Left ventricle myocardium inferior (tissue), 1 donor: ENCODE results near the gene AHNAK. TPM values are rescaled to one million over a fixed set of nuclear protein-coding genes. Genes with fewer than 3 reads are reported as not detected.

Source experiments
- DNase-seq: peaks from one replicate; pipeline ENCODE4 v3.0.0-alpha.2; 2020
- H3K27ac ChIP-seq: fragments of 200-600 bp; replicated peaks from 2 replicates; pipeline ENCODE4 v1.8.0; 2021
- H3K27me3 ChIP-seq: fragments of 200-600 bp; 2 replicates; pipeline ENCODE4 v1.8.0; 2021; ENCODE audit warnings: low read depth
- H3K36me3 ChIP-seq: fragments of 200-600 bp; 2 replicates; pipeline ENCODE4 v1.8.0; 2021
- H3K4me1 ChIP-seq: fragments of 200-600 bp; 2 replicates; pipeline ENCODE4 v1.8.0; 2021
- H3K4me3 ChIP-seq: fragments of 200-600 bp; 2 replicates; pipeline ENCODE4 v1.8.0; 2021; ENCODE audit warnings: mild to moderate bottlenecking, moderate library complexity
- H3K9me3 ChIP-seq: fragments of 200-600 bp; replicated peaks from 2 replicates; pipeline ENCODE4 v1.8.0; 2021
- intact Hi-C: fragments of 100-400 bp; cut with micrococcal nuclease; formaldehyde crosslinking; loops from one replicate; pipeline ENCODE4 v1.11.0; 2022
- total RNA-seq: library from RNA; stranded (reverse); fragmentation: NEBNext Ultra II Directional; extraction: Animal tissue kit (Norgen Biotek cat#: 25700); gene quantifications from one replicate; pipeline ENCODE4 v1.2.1, GENCODE V29; 2021
- TF ChIP-seq, protein P1 (sequence below): fragments of 200-600 bp; IDR thresholded peaks from 2 replicates; pipeline ENCODE4 v1.8.0; 2021; ENCODE audit warnings: antibody characterized with exemption, mild to moderate bottlenecking, borderline replicate concordance
- donor health status: DM: no; HTN: yes; CAD: no; lungs with severe emphysema.

Gene AHNAK
- total RNA-seq, 1 donor from 2014 or later = 290 TPM

DNA sequence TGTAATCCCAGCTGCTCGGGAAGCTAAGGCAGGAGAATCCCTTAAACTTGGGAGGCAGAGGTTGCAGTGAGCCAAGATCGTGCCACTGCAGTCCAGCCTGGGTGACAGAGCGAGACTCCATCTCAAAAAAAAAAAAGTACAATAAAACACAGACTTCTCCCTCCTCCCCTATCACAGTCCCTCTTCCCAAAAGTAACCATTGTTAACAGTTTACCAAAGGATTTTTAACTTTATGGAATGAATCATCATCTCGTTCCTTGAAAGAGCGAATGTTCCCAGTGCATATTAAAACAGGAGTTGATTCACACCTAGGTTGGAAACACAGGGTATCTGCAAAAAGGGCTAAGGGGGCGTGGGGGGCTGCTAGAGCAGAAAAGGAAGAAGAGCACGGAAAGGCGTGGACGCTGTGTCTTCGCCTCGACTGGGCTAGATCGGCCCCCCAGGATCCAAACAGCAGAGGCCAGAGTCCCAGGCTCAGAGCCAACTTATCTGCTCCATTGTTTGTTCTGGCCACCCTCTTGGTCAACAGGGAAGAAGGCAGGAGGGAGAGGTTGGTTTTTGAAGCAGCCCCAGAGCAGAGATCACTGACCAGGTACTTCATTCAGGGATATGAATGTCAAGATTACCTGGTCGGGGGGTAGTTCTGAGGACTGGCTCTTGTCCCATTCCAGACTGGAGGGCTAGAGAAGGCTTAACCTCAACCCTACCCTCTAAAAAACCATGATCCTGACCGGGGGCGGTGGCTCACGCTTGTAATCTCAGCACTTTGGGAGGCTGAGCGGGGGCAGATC, 2.1 kb upstream of the AHNAK start:
- intact Hi-C loops = loop anchor here (10.0 kb wide), 2 partner anchors 124 to 154 kb away; no protein-coding TSS in a partner anchor
- peaks cover 98% of the 10 kb centered on the region for H3K4me1 ChIP-seq
- TF ChIP-seq, protein P1, sequence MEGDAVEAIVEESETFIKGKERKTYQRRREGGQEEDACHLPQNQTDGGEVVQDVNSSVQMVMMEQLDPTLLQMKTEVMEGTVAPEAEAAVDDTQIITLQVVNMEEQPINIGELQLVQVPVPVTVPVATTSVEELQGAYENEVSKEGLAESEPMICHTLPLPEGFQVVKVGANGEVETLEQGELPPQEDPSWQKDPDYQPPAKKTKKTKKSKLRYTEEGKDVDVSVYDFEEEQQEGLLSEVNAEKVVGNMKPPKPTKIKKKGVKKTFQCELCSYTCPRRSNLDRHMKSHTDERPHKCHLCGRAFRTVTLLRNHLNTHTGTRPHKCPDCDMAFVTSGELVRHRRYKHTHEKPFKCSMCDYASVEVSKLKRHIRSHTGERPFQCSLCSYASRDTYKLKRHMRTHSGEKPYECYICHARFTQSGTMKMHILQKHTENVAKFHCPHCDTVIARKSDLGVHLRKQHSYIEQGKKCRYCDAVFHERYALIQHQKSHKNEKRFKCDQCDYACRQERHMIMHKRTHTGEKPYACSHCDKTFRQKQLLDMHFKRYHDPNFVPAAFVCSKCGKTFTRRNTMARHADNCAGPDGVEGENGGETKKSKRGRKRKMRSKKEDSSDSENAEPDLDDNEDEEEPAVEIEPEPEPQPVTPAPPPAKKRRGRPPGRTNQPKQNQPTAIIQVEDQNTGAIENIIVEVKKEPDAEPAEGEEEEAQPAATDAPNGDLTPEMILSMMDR = no peak

DNA sequence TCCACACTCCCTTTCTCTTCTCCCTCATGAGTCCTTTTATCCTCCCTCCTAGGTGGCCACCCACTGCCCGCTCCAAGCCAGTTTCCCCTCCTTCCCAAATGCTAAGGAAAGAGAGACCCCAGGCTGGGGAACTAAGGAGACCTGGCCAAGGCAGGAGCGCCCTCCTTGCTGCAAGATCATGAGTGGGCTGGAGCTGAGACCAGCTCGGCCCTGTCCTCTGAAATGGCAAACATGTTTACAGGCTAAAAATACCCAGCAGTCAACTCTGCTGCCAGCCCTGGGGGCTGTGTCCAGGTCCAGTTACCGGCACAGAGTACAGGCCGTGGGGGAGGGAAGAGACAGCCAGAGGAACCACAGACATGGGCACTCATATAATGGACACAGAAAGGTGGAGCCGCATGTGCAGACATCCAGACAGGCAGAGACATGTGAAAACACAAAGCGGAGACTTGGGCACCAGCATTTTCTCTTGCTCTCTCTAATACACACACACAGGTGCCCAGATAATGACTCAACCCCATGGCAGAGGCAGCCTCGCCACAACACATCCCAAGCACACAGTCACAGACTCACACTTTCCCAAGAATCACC, 1.2 kb upstream of the AHNAK start:
- peak overlapping the region; percentile 100 for H3K4me3 ChIP-seq
- no peaks in the 10 kb centered on the region for H3K9me3 ChIP-seq
- peak; percentile 55 for DNase-seq
- H3K27me3 ChIP-seq = no peaks in the 10 kb centered on the region
- peak overlapping the region; percentile 100 for H3K27ac ChIP-seq
- peaks cover 98% of the 10 kb centered on the region for H3K4me1 ChIP-seq
- TF ChIP-seq, protein P1 = no peak
- intact Hi-C loops = loop anchor here (10.0 kb wide), 2 partner anchors 123 to 153 kb away; no protein-coding TSS in a partner anchor
- no peaks in the 10 kb centered on the region for H3K36me3 ChIP-seq

More for the DNA sequence above, 2.1 kb upstream of the AHNAK start:
- H3K27ac ChIP-seq = peak overlapping the region; percentile 100
- DNase-seq = peak; percentile 29
- H3K27me3 ChIP-seq = no peaks in the 10 kb centered on the region
- no peaks in the 10 kb centered on the region for H3K36me3 ChIP-seq
- peak overlapping the region; percentile 11 for H3K4me3 ChIP-seq
- H3K9me3 ChIP-seq = no peaks in the 10 kb centered on the region

DNA sequence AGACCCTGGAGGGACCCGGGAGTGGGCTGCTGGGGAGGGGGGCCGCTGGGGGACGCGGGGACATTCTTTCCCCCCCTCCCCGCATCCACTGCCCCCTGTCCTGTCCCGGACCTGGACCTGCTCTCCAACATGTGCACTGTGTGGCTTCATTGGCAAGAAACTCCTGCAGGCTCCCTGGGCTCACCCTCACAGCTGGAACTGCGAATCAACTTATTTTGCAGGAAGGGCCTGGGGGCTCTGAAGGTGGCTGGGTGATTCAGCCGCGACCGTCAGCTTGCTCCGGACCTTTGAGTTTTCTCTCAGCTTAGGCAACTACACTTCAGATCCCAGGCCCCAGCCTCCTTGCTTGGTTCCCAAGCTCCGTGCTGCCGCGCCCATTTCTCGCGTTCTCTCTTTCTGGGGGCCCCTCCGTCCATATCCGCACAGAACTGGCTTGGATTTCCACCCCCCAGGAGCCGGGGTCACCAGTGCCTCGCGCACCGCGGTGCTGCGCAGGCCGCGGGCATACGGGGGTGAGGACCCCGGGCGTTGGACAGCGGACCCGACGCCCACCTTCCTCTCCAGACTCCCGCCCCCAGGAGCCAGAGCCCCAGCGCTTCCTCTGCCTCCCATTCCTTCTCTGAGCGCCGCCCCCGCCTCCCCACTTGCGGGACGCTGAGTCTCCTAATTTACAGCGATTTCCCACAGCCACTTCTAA, 471 bp upstream of the AHNAK start:
- no peaks in the 10 kb centered on the region for H3K36me3 ChIP-seq
- peaks cover 98% of the 10 kb centered on the region for H3K4me1 ChIP-seq
- DNase-seq = peak; percentile 42
- H3K27me3 ChIP-seq = no peaks in the 10 kb centered on the region
- TF ChIP-seq, protein P1 = no peak
- H3K9me3 ChIP-seq = no peaks in the 10 kb centered on the region
- intact Hi-C loops = loop anchor here (10.0 kb wide), 2 partner anchors 122 to 152 kb away; no protein-coding TSS in a partner anchor
- peak overlapping the region; percentile 100 for H3K4me3 ChIP-seq
- H3K27ac ChIP-seq = peak overlapping the region; percentile 100

DNA sequence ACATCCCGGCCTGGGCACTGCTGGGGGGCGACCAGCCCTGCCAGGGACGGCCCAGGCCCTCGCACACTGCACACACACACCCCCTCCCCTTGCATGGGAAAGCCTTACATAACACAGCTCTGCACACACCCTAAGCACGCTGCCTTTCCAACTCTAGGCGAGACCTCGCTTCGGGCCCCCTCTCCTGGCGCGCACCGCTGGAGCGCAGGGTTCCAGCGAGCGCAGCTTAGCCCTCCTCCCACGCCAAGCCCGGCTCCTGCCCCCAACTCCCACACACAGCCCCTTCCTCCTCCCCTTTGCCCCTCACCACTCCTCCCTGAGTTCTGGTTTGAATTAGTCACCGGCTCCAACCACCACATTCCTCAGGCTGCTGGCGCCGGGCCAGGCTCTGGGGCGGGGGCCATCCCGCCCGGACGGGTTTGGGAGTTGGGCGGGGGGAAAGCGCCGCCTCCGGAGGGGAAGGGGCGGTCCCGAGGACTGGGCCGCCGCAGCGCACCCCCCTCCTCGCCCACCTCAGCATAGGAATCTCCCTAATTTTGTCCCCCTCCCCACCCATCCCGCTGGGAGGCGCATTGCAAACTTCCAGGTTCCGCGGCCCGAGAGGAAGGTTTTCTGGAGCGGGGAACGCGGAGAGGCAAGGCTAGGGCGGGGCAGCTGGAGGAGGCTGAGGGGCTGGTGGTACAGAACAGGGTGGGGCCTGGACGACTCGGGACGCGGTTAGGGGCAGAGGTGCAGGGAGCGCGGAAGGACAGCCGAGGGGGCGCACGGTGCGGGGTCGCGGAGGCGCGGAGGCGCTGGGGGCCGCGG, 966 bp downstream of the AHNAK start:
- no peaks in the 10 kb centered on the region for H3K36me3 ChIP-seq
- TF ChIP-seq, protein P1 = peak; percentile 23
- DNase-seq = peak; percentile 95
- peaks cover 98% of the 10 kb centered on the region for H3K4me1 ChIP-seq
- peak overlapping the region; percentile 100 for H3K4me3 ChIP-seq
- H3K27me3 ChIP-seq = no peaks in the 10 kb centered on the region
- intact Hi-C loops = loop anchor here (10.0 kb wide), 2 partner anchors 121 to 151 kb away; no protein-coding TSS in a partner anchor
- peak overlapping the region; percentile 100 for H3K27ac ChIP-seq
- H3K9me3 ChIP-seq = no peaks in the 10 kb centered on the region
